ENCODE results near the gene CSMD2. TPM values are rescaled to one million over a fixed set of nuclear protein-coding genes. Genes with fewer than 3 reads are reported as not detected.

CSMD2 gene
- total and polyA plus RNA-seq, 4 donors: 0.25 to 2.4 (median 1.7) TPM

- no peak overlapping the region for H3K4me3 ChIP-seq (ENCODE audit: low read length in 2 of 2)
- ATAC-seq (ENCODE audit: low FRiP score): no peak
- no peaks in the 10 kb centered on the region for H3K9me3 ChIP-seq (ENCODE audit: control insufficient read depth, low read length)
- no peak overlapping the region for H3K27ac ChIP-seq (ENCODE audit: low read depth in 1 of 2, low read length in 2 of 2)
- no peaks in the 10 kb centered on the region for H3K4me1 ChIP-seq (ENCODE audit: control insufficient read depth in 1 of 2, insufficient read depth in 2 of 2, low read length in 2 of 2)
- 68 to 72% methylated on average over 5 to 6 of the region's 6 CpGs for WGBS, 2 donors
- H3K36me3 ChIP-seq (ENCODE audit: control insufficient read depth in 1 of 2, insufficient read depth in 2 of 2, low read length in 1 of 2): no peaks in the 10 kb centered on the region
- no peak for DNase-seq
- H3K27me3 ChIP-seq (ENCODE audit: control insufficient read depth in 1 of 2, insufficient read depth in 2 of 2, low read length in 1 of 2): no peaks in the 10 kb centered on the region
- intact Hi-C loops (cut with DNase I): no loop called here
Observed at GRCh38 chr1:33822396-33822795, 342.6 kb downstream of the CSMD2 start.

GRCh38 chr1:33821291-33821690 is 343.7 kb downstream of the CSMD2 start:
- no peak for DNase-seq
- Histone ChIP-seq H3K9me3 (ENCODE audit: control insufficient read depth, low read length) (no peaks in the 10 kb centered on the region), H3K36me3 (ENCODE audit: control insufficient read depth in 1 of 2, insufficient read depth in 2 of 2, low read length in 1 of 2) (no peaks in the 10 kb centered on the region), H3K27ac (ENCODE audit: low read depth in 1 of 2, low read length in 2 of 2) (no peak overlapping the region), H3K4me1 (ENCODE audit: control insufficient read depth in 1 of 2, insufficient read depth in 2 of 2, low read length in 2 of 2) (no peaks in the 10 kb centered on the region), H3K27me3 (ENCODE audit: control insufficient read depth in 1 of 2, insufficient read depth in 2 of 2, low read length in 1 of 2) (no peaks in the 10 kb centered on the region), H3K4me3 (ENCODE audit: low read length in 2 of 2) (no peak overlapping the region)
- intact Hi-C loops (cut with DNase I): no loop called here
- ATAC-seq (ENCODE audit: low FRiP score): no peak
- 89 to 91% methylated on average over 6 of the region's 6 CpGs for WGBS, 2 donors

GRCh38 chr1:33820804-33821203 is 344.2 kb downstream of the CSMD2 start:
- Histone ChIP-seq H3K4me3 (ENCODE audit: low read length in 2 of 2) (no peak overlapping the region), H3K36me3 (ENCODE audit: control insufficient read depth in 1 of 2, insufficient read depth in 2 of 2, low read length in 1 of 2) (no peaks in the 10 kb centered on the region), H3K27me3 (ENCODE audit: control insufficient read depth in 1 of 2, insufficient read depth in 2 of 2, low read length in 1 of 2) (no peaks in the 10 kb centered on the region), H3K9me3 (ENCODE audit: control insufficient read depth, low read length) (no peaks in the 10 kb centered on the region), H3K27ac (ENCODE audit: low read depth in 1 of 2, low read length in 2 of 2) (no peak overlapping the region), H3K4me1 (ENCODE audit: control insufficient read depth in 1 of 2, insufficient read depth in 2 of 2, low read length in 2 of 2) (no peaks in the 10 kb centered on the region)
- 76 to 86% methylated on average over 5 of the region's 5 CpGs for WGBS, 2 donors
- intact Hi-C loops (cut with DNase I): no loop called here
- ATAC-seq (ENCODE audit: low FRiP score): no peak
- DNase-seq: no peak

DNA sequence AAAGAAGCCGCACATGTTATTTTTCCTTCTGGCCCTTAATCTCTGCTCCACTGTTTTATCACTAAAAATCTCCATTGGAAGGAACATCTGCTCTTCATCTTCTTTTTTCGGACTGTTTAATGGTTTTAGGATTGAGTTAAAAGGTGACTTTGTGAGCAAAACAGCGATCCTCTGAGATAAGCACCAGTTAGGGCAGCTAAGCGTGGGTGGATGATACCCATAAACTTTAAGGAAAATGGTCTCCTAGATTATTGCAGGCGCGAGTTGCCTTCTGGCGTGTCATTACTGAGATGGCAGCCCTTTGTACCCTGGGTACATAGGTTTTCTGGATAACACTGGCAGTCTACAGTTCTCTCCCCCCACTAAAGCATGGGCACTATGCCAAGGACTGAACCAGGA is 345.1 kb downstream of the CSMD2 start:
- intact Hi-C loops (cut with DNase I): no loop called here
- DNase-seq: no peak

GRCh38 chr1:33819290-33819912 is 345.6 kb downstream of the CSMD2 start:
- ATAC-seq (ENCODE audit: low FRiP score) (no peak), DNase-seq (no peak)
- Histone ChIP-seq H3K4me1 (ENCODE audit: control insufficient read depth in 1 of 2, insufficient read depth in 2 of 2, low read length in 2 of 2) (no peaks in the 10 kb centered on the region), H3K4me3 (ENCODE audit: low read length in 2 of 2) (no peak overlapping the region), H3K27me3 (ENCODE audit: control insufficient read depth in 1 of 2, insufficient read depth in 2 of 2, low read length in 1 of 2) (no peaks in the 10 kb centered on the region), H3K36me3 (ENCODE audit: control insufficient read depth in 1 of 2, insufficient read depth in 2 of 2, low read length in 1 of 2) (no peaks in the 10 kb centered on the region), H3K27ac (ENCODE audit: low read depth in 1 of 2, low read length in 2 of 2) (no peak overlapping the region), H3K9me3 (ENCODE audit: control insufficient read depth, low read length) (no peaks in the 10 kb centered on the region)
- 87 to 89% methylated on average over 10 of the region's 10 CpGs for WGBS, 2 donors
- intact Hi-C loops (cut with DNase I): no loop called here

More for the DNA sequence above, 345.1 kb downstream of the CSMD2 start:
- H3K27me3 ChIP-seq (ENCODE audit: control insufficient read depth in 1 of 2, insufficient read depth in 2 of 2, low read length in 1 of 2): no peaks in the 10 kb centered on the region
- H3K36me3 ChIP-seq (ENCODE audit: control insufficient read depth in 1 of 2, insufficient read depth in 2 of 2, low read length in 1 of 2): no peaks in the 10 kb centered on the region
- 76 to 80% methylated on average over 7 of the region's 7 CpGs for WGBS, 2 donors
- no peak overlapping the region for H3K4me3 ChIP-seq (ENCODE audit: low read length in 2 of 2)
- no peak for ATAC-seq (ENCODE audit: low FRiP score)
- no peaks in the 10 kb centered on the region for H3K9me3 ChIP-seq (ENCODE audit: control insufficient read depth, low read length)
- no peaks in the 10 kb centered on the region for H3K4me1 ChIP-seq (ENCODE audit: control insufficient read depth in 1 of 2, insufficient read depth in 2 of 2, low read length in 2 of 2)
- no peak overlapping the region for H3K27ac ChIP-seq (ENCODE audit: low read depth in 1 of 2, low read length in 2 of 2)

DNA sequence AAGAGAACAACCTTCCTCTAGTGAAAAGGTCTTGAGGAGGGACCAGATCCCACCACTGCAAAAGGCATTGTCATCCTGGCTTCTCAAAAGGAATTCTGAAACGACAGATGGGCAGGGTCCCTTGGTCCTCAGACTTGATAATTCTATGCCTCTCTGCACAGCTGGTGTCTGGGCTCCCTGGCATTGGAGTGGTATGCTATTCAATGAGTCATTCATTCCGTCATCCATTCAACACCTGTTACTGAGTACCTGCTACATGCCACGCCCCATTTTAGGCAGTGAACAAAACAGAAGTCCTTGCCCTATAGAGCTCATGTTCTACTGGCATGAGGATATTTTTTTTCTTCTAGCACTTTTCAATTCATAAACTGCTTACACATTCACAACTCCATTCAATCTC is 347.0 kb downstream of the CSMD2 start:
- Histone ChIP-seq H3K4me1 (ENCODE audit: control insufficient read depth in 1 of 2, insufficient read depth in 2 of 2, low read length in 2 of 2) (no peaks in the 10 kb centered on the region), H3K27ac (ENCODE audit: low read depth in 1 of 2, low read length in 2 of 2) (no peak overlapping the region), H3K4me3 (ENCODE audit: low read length in 2 of 2) (no peak overlapping the region), H3K9me3 (ENCODE audit: control insufficient read depth, low read length) (no peaks in the 10 kb centered on the region), H3K27me3 (ENCODE audit: control insufficient read depth in 1 of 2, insufficient read depth in 2 of 2, low read length in 1 of 2) (no peaks in the 10 kb centered on the region), H3K36me3 (ENCODE audit: control insufficient read depth in 1 of 2, insufficient read depth in 2 of 2, low read length in 1 of 2) (no peaks in the 10 kb centered on the region)
- intact Hi-C loops (cut with DNase I): no loop called here
- DNase-seq (no peak), ATAC-seq (ENCODE audit: low FRiP score) (no peak)
- WGBS, 2 donors: 85 to 86% methylated on average over 3 of the region's 3 CpGs

DNA sequence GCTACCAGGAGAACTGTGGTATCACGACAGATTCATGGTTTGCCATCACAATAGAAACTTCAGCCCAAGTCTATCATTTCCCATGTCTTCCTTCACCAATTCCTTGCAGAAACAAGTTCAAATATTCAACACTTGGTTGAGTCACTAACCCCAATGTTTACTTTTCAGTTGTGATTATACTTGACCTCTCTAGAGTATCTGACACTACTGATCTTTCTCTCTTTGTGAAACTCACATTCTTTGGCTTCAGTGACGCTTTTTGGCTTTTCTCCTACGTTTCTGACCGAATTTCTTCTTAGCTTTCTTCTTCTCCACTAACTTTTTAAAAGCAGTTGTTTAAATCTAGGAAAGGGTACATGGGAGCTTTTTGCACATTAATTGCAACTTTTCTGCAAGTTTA is 350.0 kb downstream of the CSMD2 start:
- no peak overlapping the region for H3K4me3 ChIP-seq (ENCODE audit: low read length in 2 of 2)
- no peak overlapping the region for H3K27ac ChIP-seq (ENCODE audit: low read depth in 1 of 2, low read length in 2 of 2)
- no peaks in the 10 kb centered on the region for H3K4me1 ChIP-seq (ENCODE audit: control insufficient read depth in 1 of 2, insufficient read depth in 2 of 2, low read length in 2 of 2)
- intact Hi-C loops (cut with DNase I): no loop called here
- H3K36me3 ChIP-seq (ENCODE audit: control insufficient read depth in 1 of 2, insufficient read depth in 2 of 2, low read length in 1 of 2): no peaks in the 10 kb centered on the region
- no peaks in the 10 kb centered on the region for H3K9me3 ChIP-seq (ENCODE audit: control insufficient read depth, low read length)
- no peak for DNase-seq
- no peaks in the 10 kb centered on the region for H3K27me3 ChIP-seq (ENCODE audit: control insufficient read depth in 1 of 2, insufficient read depth in 2 of 2, low read length in 1 of 2)
- 59 to 67% methylated on average over 4 of the region's 4 CpGs for WGBS, 2 donors
- ATAC-seq (ENCODE audit: low FRiP score): no peak

DNA sequence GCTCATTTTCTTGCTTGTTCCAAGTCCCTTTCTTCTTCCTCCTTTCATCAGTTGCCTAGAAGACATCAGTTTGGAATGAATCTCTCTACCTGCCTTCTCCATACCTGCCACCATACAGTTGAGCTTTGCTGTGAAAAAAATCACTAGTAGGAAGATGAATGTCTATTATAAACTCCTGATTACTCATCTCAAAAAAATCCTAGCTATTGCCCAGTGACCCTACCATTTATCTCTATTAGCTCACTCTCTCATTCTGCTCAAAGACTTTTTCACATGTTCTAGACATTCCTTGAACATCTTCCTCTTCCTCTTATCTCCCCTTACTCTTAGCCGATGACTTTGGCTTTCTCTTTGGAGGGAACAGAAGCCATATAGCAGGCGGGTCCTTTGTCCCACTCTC is 350.9 kb downstream of the CSMD2 start:
- DNase-seq: no peak
- ATAC-seq (ENCODE audit: low FRiP score): no peak
- H3K4me1 ChIP-seq (ENCODE audit: control insufficient read depth in 1 of 2, insufficient read depth in 2 of 2, low read length in 2 of 2): no peaks in the 10 kb centered on the region
- intact Hi-C loops (cut with DNase I): no loop called here
- H3K4me3 ChIP-seq (ENCODE audit: low read length in 2 of 2): no peak overlapping the region
- H3K36me3 ChIP-seq (ENCODE audit: control insufficient read depth in 1 of 2, insufficient read depth in 2 of 2, low read length in 1 of 2): no peaks in the 10 kb centered on the region
- no peaks in the 10 kb centered on the region for H3K27me3 ChIP-seq (ENCODE audit: control insufficient read depth in 1 of 2, insufficient read depth in 2 of 2, low read length in 1 of 2)
- no peak overlapping the region for H3K27ac ChIP-seq (ENCODE audit: low read depth in 1 of 2, low read length in 2 of 2)
- H3K9me3 ChIP-seq (ENCODE audit: control insufficient read depth, low read length): no peaks in the 10 kb centered on the region
- WGBS, 2 donors: 89 to 90% methylated on average over 2 of the region's 2 CpGs

GRCh38 chr1:33810571-33810970 is 354.5 kb downstream of the CSMD2 start:
- DNase-seq: no peak
- ATAC-seq (ENCODE audit: low FRiP score): no peak
- WGBS, 2 donors: 83 to 85% methylated on average over 5 of the region's 5 CpGs

More at GRCh38 chr1:33810571-33810970, 354.5 kb downstream of the CSMD2 start:
- H3K36me3 ChIP-seq (ENCODE audit: control insufficient read depth in 1 of 2, insufficient read depth in 2 of 2, low read length in 1 of 2): no peaks in the 10 kb centered on the region
- intact Hi-C loops (cut with DNase I): no loop called here
- no peak overlapping the region for H3K4me3 ChIP-seq (ENCODE audit: low read length in 2 of 2)
- H3K27ac ChIP-seq (ENCODE audit: low read depth in 1 of 2, low read length in 2 of 2): no peak overlapping the region
- no peaks in the 10 kb centered on the region for H3K9me3 ChIP-seq (ENCODE audit: control insufficient read depth, low read length)
- H3K4me1 ChIP-seq (ENCODE audit: control insufficient read depth in 1 of 2, insufficient read depth in 2 of 2, low read length in 2 of 2): no peaks in the 10 kb centered on the region
- no peaks in the 10 kb centered on the region for H3K27me3 ChIP-seq (ENCODE audit: control insufficient read depth in 1 of 2, insufficient read depth in 2 of 2, low read length in 1 of 2)
